IPS-15b (cell line): ENCODE measurements around the gene ITGA8.

Experiments used
- H3K27me3 ChIP-seq: one replicate; pipeline ENCODE4 v1.6.1; 2013; ENCODE audit warnings: low read length; ENCODE audit not compliant: control insufficient read depth, insufficient read depth
- H3K36me3 ChIP-seq: one replicate; pipeline ENCODE4 v1.6.1; 2013; ENCODE audit warnings: low read length; ENCODE audit not compliant: control insufficient read depth, insufficient read depth
- H3K4me1 ChIP-seq: one replicate; pipeline ENCODE4 v1.6.1; 2013; ENCODE audit warnings: mild to moderate bottlenecking, low read length; ENCODE audit not compliant: control insufficient read depth, insufficient read depth
- H3K4me3 ChIP-seq: one replicate; pipeline ENCODE4 v1.5.1; 2013; ENCODE audit warnings: low read depth, low read length
- H3K9ac ChIP-seq: one replicate; pipeline ENCODE4 v1.6.1; 2013; ENCODE audit warnings: low read depth, mild to moderate bottlenecking, low read length
- H3K9me3 ChIP-seq: one replicate; pipeline ENCODE4 v1.6.1; 2013; ENCODE audit warnings: mild to moderate bottlenecking, low read length; ENCODE audit not compliant: control insufficient read depth, insufficient read depth

The ITGA8 gene

GRCh38 chr10:15464381-15464780 is 255.3 kb downstream of the ITGA8 start:
- Histone ChIP-seq H3K27me3 (peaks cover 44% of the 10 kb centered on the region), H3K4me3 (no peak overlapping the region), H3K36me3 (no peaks in the 10 kb centered on the region), H3K9ac (no peak overlapping the region), H3K4me1 (no peaks in the 10 kb centered on the region), H3K9me3 (no peaks in the 10 kb centered on the region)
